ENCODE measurements around the gene CEP41. TPM values are rescaled to one million over a fixed set of nuclear protein-coding genes. Genes with fewer than 3 reads are reported as not detected.
"Not testable (repeated sequence)": the region's sequence is repeated elsewhere in the genome, so short reads cannot be mapped to it uniquely, and the experiment has no call there.

CEP41 gene
- total RNA-seq, 1 donor from 2014 or later = 14.4 TPM

GRCh38 chr7:130463553-130464434 is 23.0 kb upstream of the CEP41 start:
- intact Hi-C loops (cut with micrococcal nuclease) = no loop called here

GRCh38 chr7:130461272-130461671 is 20.5 kb upstream of the CEP41 start:
- intact Hi-C loops (cut with micrococcal nuclease) = no loop called here

- intact Hi-C loops (cut with micrococcal nuclease) = loop anchor here (1.0 kb wide), 1 partner anchor 17 kb away; the partner anchor contains the start of gene CEP41
Measured at GRCh38 chr7:130458257-130458656, 17.4 kb upstream of the CEP41 start.

GRCh38 chr7:130454959-130455358 is 14.1 kb upstream of the CEP41 start:
- intact Hi-C loops (cut with micrococcal nuclease) = no loop called here

GRCh38 chr7:130452951-130453350 is 12.1 kb upstream of the CEP41 start:
- intact Hi-C loops (cut with micrococcal nuclease) = no loop called here

GRCh38 chr7:130451344-130451743 is 10.5 kb upstream of the CEP41 start:
- intact Hi-C loops (cut with micrococcal nuclease) = not testable (repeated sequence)

- intact Hi-C loops (cut with micrococcal nuclease) = loop anchor here (10.0 kb wide), 1 partner anchor 879 kb away; the partner anchor contains the start of gene MKLN1
Measured at GRCh38 chr7:130446259-130446658, 5.4 kb upstream of the CEP41 start.

- intact Hi-C loops (cut with micrococcal nuclease) = loop anchor here (5.0 to 10.0 kb wide), 2 partner anchors 880 to 1112 kb away; partner anchors contain the start of genes MKLN1 and PODXL
Measured at GRCh38 chr7:130444751-130445407, 4.1 kb upstream of the CEP41 start.

GRCh38 chr7:130444234-130444633 is 3.4 kb upstream of the CEP41 start:
- intact Hi-C loops (cut with micrococcal nuclease) = loop anchor here (5.0 to 10.0 kb wide), 2 partner anchors 881 to 1113 kb away; partner anchors contain the start of genes MKLN1 and PODXL

- intact Hi-C loops (cut with micrococcal nuclease) = loop anchor here (5.0 to 10.0 kb wide), 2 partner anchors 882 to 1115 kb away; partner anchors contain the start of genes MKLN1 and PODXL
Measured at GRCh38 chr7:130442601-130443000, 1.8 kb upstream of the CEP41 start.

GRCh38 chr7:130441408-130441869 is 623 bp upstream of the CEP41 start:
- intact Hi-C loops (cut with micrococcal nuclease) = loop anchor here (1.0 to 10.0 kb wide), 8 partner anchors 17 to 1116 kb away; partner anchors contain the start of genes COPG2, MKLN1, PODXL and TMEM209

- intact Hi-C loops (cut with micrococcal nuclease) = no loop called here
Measured at GRCh38 chr7:130436253-130436652, 4.6 kb downstream of the CEP41 start.

- intact Hi-C loops (cut with micrococcal nuclease) = no loop called here
Measured at GRCh38 chr7:130435311-130435854, 5.4 kb downstream of the CEP41 start.

- intact Hi-C loops (cut with micrococcal nuclease) = loop anchor here (2.0 kb wide), 1 partner anchor 16 kb away; no protein-coding TSS in a partner anchor
Measured at GRCh38 chr7:130433301-130433700, 7.5 kb downstream of the CEP41 start.

GRCh38 chr7:130432886-130433285 is 7.9 kb downstream of the CEP41 start:
- intact Hi-C loops (cut with micrococcal nuclease) = loop anchor here (2.0 kb wide), 1 partner anchor 16 kb away; no protein-coding TSS in a partner anchor

- intact Hi-C loops (cut with micrococcal nuclease) = no loop called here
Measured at GRCh38 chr7:130430841-130431666, 9.8 kb downstream of the CEP41 start.

GRCh38 chr7:130430115-130430514 is 10.7 kb downstream of the CEP41 start:
- intact Hi-C loops (cut with micrococcal nuclease) = no loop called here

- intact Hi-C loops (cut with micrococcal nuclease) = no loop called here
Measured at GRCh38 chr7:130429019-130429418, 11.8 kb downstream of the CEP41 start.

GRCh38 chr7:130426564-130426963 is 14.3 kb downstream of the CEP41 start:
- intact Hi-C loops (cut with micrococcal nuclease) = no loop called here

- intact Hi-C loops (cut with micrococcal nuclease) = no loop called here
Measured at GRCh38 chr7:130425796-130426195, 15.0 kb downstream of the CEP41 start.
